HG03342 (cell line): ENCODE data around the gene MS4A7.
A peak's percentile ranks its signal among the peaks of the same experiment; 100 is the strongest.

Experiments
- ATAC-seq: cut with Tn5 transposase; IDR thresholded peaks from one replicate; pipeline ENCODE4 v1.9.1; 2021; ENCODE audit warnings: mild to moderate bottlenecking, moderate library complexity; ENCODE audit not compliant: unreplicated experiment

The MS4A7 gene

GRCh38 chr11:60370252-60370810 lies 8.0 kb upstream of the MS4A7 start:
- no peak for ATAC-seq

- ATAC-seq: no peak
Measured at GRCh38 chr11:60370811-60371298, 7.5 kb upstream of the MS4A7 start.

- ATAC-seq: no peak
Measured at GRCh38 chr11:60371386-60371785, 6.9 kb upstream of the MS4A7 start.

DNA sequence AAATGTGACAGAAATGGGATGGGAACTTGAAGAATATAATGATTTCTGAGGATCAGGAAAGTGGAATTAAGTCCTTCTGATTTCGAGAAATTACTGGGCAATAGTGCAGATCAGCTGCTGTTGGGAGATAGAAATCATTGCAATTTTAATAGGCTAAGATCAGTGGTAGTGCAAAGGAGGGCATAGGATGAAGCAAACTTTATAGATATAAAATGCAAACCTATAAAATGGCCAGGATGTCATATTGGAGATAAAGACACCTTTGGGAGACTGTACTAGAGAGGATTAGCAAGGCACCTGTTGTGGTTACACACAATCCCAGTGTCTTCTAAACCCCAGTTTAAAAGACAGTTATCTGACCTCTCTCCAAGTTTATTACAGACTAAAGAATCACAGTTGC lies 6.5 kb upstream of the MS4A7 start:
- no peak for ATAC-seq

DNA sequence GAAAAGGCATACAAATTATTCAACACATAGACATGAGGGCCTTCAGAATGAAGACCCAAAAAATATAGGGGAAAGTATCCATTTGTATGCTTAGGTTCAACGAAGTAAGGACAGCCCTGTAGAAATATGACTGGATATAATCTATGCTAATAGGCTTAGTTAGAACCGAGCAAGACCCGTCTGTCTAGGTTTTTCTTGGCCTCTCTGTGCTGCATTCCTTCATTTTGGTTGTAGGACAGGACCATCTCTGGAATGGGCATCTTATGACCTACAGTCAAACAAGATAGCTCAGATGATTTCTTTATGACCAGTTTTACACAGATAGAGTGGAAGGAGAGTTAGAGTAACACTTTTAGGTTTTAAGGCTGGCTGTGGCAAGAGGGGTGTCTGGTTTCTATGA lies 5.6 kb upstream of the MS4A7 start:
- no peak for ATAC-seq

- no peak for ATAC-seq
Measured at GRCh38 chr11:60375316-60375715, 3.0 kb upstream of the MS4A7 start.

DNA sequence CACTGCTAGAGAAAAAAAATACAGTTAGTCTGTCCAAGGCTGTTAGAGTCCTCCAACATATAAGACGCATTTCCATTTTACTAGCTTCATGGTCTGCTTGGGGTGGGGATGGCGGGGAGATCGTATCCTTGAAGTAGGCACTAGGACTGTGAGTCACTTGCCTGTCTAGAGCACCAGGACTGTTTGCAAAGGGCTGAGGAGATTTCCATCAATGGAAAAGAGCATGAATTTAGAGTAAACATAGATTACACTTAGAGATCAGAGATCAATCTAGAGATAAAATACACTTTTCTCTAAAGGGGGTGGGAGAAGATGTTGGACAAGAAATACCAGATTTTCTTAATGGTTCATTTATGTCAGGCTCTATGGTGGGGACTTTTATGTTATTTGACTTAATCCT lies 1.7 kb upstream of the MS4A7 start:
- no peak for ATAC-seq

DNA sequence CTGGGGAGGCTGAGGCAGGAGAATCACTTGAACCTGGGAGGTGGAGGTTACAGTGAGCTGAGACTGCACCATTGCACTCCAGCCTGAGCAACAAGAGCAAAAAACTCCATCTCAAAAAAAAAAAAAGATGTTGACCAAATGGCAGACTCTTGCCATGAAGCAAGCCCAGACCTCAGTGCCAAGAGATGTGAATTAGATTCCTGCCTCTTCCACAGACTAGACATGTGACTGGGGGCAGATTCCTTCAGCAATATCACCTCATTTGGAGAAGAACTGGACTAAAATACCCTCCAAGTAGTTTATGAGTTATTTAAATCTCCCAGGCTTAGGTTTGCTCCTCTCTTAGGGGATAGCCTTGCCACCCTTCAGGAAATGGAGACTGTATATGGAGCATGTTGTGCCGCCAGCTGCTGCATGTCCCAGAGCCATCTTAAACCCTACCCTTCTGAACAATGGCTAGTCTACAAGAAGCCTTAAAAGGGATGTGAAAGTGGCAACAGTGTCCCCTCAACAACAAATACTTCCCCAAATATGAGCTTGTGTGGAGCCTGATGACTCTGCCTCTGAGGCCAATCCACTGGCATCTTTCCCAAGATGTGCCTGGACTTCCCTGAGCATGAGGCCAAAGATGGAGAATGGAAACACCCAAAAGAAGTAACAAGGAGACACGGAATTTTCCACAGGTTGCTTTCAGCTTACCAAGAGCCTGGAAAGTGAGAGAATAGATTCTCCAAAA lies 763 bp upstream of the MS4A7 start:
- peak; percentile 61 for ATAC-seq

- ATAC-seq: peak; percentile 96
Measured at GRCh38 chr11:60389279-60389910, 11.1 kb downstream of the MS4A7 start.

DNA sequence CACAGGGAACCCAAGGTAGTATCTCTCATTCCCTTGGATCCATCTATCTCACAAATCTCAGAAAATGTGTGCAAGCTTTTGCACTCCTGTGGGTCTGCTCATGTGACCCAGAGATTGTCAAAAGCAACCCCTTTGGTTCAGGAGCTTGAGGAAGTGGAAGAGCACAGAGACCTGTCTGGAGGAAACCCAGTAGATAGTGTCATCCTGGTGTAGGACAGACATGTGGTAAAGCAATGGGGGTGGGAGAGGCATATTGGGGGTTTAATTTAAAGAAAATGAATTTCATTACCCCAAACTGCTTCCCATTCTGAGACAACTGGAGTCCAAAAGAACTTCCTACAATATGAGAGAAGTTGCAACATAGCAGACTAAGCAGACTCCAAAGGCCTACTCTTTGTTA lies 12.1 kb downstream of the MS4A7 start:
- ATAC-seq: no peak

- no peak for ATAC-seq
Measured at GRCh38 chr11:60392361-60392760, 14.0 kb downstream of the MS4A7 start.

GRCh38 chr11:60393016-60393415 lies 14.7 kb downstream of the MS4A7 start:
- ATAC-seq: no peak

DNA sequence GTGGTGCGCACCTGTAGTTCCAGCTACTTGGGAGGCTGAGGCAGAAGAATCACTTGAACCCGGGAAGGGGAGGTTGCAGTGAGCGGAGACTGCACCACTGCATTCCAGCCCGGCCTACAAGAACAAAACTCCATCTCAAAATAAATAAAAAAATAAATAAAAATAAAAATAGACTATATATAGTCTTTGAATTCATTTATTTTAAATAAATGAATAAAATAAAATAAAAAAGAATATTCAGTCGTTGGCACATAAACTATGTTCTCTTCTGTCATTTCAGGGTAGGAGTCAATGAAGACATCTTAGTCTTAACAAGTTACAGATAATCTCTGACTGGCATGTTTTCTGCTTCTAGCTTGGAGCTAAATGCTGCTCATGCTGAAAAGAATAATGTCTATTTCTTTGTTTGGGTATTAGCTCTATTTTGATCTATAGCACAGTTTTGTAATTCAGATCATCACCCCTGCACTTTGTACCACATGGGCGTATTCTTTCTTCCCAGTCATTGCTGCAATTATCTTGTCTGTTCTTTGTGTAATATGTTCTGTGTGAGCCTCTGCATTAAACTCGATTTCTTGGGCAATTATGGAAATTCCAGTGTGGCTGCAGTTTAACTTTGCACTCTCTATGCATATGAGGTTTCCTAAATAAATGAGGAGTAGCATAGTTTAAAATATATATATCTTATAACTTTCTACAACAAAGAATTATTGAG lies 16.5 kb downstream of the MS4A7 start:
- ATAC-seq: no peak

DNA sequence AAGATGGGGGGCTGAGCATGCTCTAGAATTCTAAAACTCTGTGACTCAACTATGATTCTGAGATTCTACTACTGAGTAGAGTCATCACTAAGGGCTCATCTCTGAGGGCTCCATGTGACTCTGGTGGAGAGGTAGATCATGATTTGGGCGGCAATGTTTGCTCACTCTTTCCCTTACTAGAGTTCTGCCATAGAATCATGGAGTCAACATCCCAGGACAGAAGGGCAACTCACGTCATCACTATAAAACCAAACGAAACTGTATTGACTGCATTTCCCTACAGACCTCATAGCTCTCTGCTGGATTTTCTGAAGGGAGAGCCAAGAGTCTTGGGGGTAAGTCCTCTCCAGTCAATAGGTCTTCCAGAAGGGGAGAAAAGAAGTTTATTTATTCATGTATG lies 18.1 kb downstream of the MS4A7 start, which contains the start of gene MS4A14:
MS4A14 (plus strand) TSS at position 78 of the 400 bp plus-strand sequence; CDS start at position 198, 120 bp downstream.
- ATAC-seq: no peak

GRCh38 chr11:60396799-60397198 lies 18.5 kb downstream of the MS4A7 start:
- ATAC-seq: no peak

- no peak for ATAC-seq
Measured at GRCh38 chr11:60420015-60420414, 41.7 kb downstream of the MS4A7 start.

DNA sequence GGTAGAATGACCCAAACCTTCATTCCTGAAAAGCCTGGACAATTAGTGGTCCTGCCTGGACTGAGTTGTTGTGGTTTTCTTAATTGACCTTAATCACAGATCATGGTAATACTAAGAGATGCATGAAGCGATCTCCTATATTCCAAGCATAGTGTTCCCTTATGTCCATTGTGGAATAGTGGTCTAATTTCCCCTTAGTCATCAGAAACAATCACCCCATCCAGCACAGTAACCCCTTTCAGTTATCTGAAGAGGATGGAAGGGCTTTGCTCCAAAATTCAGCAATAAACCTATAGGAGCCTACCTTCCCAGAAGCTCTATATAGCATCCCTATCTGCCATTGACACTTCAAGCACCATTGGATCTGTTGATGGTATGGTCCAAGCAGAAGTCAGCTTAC lies 44.3 kb downstream of the MS4A7 start:
- ATAC-seq: no peak

- ATAC-seq: no peak
Measured at GRCh38 chr11:60428517-60428916, 50.2 kb downstream of the MS4A7 start.

DNA sequence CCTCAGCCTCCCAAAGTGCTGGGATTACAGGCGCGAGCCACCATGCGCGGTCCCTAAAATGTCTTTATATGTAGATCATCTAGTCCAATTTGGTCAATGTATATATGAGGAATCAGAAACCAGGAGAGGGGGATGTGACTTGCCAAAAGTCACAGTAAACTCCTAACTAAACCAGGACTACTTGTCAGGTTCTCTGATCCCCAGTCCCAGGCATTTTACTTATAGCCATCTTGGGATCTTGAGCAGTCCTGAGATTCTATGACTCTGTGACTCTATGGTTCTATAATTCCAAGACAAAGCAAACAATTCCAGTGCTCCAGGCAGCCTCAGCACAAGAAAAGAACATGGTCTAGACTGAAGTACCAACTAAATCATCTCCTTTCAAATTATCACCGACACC lies 50.9 kb downstream of the MS4A7 start, which contains the start of gene MS4A5:
MS4A5 (plus strand) TSS at position 301 of the 400 bp plus-strand sequence. CDS start 103 bp downstream, outside the sequence.
- no peak for ATAC-seq

GRCh38 chr11:60431251-60431650 lies 52.9 kb downstream of the MS4A7 start:
- ATAC-seq: no peak

GRCh38 chr11:60433401-60433800 lies 55.1 kb downstream of the MS4A7 start:
- ATAC-seq: no peak
